ES-I3 (cell line): ENCODE data around the gene AMFR.

Experiments
- H3K36me3 ChIP-seq: 2 replicates; pipeline ENCODE4 v1.6.1; 2013; ENCODE audit warnings: mild to moderate bottlenecking, low read length, control low read depth, moderate library complexity; ENCODE audit not compliant: insufficient read depth
- H3K4me1 ChIP-seq: 2 replicates; pipeline ENCODE4 v1.6.1; 2013; ENCODE audit warnings: mild to moderate bottlenecking, control low read depth, low read length; ENCODE audit not compliant: insufficient read depth
- H3K9ac ChIP-seq: 2 replicates; pipeline ENCODE4 v1.6.1; 2013; ENCODE audit warnings: low read depth, mild to moderate bottlenecking, low read length, moderate library complexity
- H3K9me3 ChIP-seq: 2 replicates; pipeline ENCODE4 v1.6.1; 2013; ENCODE audit warnings: mild to moderate bottlenecking, low read length, moderate library complexity; ENCODE audit not compliant: control insufficient read depth, insufficient read depth

AMFR gene

DNA sequence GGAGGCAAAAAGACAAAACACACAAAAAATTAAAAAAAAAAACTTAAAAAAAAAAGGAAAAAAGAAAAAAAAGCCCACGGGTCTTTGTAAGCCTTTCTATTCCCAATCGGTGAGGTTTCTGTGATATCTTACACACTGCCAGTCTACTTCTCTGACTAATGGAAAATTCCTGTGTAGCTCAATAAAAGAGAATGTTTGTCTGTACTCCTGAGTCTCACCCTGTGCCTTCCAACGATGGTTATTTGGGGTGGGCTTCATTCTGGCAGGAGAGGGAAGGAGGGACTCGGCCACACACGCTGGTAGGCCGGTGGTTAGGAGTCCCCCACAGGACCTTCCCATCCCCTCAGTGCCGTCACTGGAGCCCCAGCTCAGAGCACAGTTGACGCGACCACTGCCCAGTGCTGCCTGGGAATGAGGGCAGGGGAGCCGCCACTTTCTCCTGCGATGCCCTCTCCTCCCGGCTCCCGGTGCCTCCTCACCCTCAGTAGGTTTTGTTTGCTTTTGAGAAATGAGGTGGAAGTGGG, 68.0 kb downstream of the AMFR start:
- H3K9me3 ChIP-seq: no peaks in the 10 kb centered on the region
- H3K4me1 ChIP-seq: peaks cover 17% of the 10 kb centered on the region
- H3K9ac ChIP-seq: peak overlapping the region; percentile 52; the same call in 1 of the 2 replicates
- no peaks in the 10 kb centered on the region for H3K36me3 ChIP-seq

DNA sequence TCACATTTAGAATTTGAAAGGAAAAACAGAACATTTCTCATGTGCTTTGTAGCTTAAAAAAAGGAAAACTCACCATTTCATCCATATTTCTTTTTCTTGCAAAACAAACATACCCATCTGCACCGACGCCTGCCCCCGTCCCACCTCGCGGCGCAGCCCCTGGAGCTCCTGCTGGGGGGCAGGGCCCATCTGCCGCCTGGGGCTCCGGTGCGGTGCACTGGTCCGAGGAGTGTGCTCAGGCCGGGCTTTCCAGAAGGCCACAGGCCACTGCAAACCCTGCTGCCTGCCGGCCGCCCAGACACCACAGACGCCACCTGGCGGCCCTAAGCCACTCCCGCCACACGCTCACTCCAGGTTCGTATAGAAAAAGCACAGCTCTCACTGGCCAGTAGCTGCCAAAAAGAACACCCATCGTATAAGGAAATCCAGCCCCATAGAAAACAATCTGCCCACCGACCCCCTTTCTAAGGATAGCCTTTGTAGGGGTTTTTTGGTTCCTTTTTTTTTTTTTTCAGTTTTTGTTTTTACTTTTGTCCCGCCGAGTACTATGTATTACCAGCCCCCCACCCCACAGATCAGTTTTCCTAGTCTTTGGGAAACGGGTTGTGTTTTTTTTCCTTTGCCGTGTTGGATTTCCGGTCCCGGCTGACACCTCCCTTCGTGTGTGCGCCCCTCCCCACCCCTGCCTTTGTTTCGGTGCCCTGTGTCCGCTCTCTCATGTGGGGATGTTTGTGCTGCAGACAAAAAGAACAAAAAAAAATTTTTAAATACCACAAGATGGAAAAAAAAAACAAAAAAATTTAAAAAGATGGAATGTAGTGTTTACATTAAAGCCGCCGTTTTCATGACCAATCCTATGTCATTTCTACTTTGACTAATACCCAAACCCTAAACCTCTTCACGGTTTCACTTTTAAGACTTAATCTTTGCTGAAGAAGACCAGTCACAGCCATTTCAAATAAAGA, 68.8 kb downstream of the AMFR start:
- peaks cover 17% of the 10 kb centered on the region for H3K4me1 ChIP-seq
- no peaks in the 10 kb centered on the region for H3K9me3 ChIP-seq
- peak overlapping the region; percentile 52; the same call in 1 of the 2 replicates for H3K9ac ChIP-seq
- no peaks in the 10 kb centered on the region for H3K36me3 ChIP-seq

DNA sequence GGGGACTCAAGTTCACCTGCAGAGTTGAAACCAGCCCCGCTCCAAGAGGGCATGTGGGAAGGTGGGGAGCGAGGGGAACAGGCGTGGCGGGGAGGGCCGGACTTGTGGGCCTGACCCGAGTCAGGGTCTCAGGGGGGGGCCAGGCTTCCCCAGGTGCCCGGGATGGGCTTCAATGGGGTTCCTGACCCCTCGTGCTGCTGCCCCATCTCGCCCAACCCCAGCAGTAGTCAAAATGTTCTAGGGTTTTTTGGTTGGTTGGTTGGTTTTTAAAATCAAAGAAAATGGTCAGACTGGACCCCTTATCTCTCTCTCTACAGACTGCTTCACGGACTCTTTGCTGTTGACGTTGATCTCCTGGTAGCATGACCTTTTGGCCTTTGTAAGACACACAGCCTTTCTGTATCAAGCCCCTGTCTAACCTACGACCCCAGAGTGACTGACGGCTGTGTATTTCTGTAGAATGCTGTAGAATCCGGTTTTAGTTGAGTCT, 69.5 kb downstream of the AMFR start:
- no peak overlapping the region; the same call in 1 of the 2 replicates for H3K9ac ChIP-seq
- H3K4me1 ChIP-seq: peaks cover 17% of the 10 kb centered on the region

DNA sequence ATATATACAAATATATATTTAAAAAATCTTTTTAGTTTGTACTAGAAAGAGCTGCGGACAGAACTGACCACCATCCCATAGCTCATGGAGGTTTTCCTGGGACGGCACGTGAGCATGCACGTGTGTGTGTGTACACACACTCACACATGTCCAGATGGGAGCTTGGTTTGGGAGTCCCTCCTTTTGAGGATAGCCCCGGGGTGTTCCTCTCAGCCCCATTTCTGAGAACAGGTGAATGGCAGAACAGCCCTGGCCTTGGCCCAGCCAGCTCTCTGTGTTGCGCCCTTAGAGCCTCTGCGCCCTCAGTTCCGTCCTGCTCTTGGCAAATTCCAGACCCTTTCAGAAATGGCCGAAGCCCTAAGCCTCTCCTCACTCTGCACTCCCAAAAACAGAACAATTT, 70.1 kb downstream of the AMFR start:
- no peaks in the 10 kb centered on the region for H3K9me3 ChIP-seq
- peaks cover 17% of the 10 kb centered on the region for H3K4me1 ChIP-seq
- H3K9ac ChIP-seq: no peak overlapping the region
- H3K36me3 ChIP-seq: no peaks in the 10 kb centered on the region

More for the DNA sequence above, 69.5 kb downstream of the AMFR start:
- no peaks in the 10 kb centered on the region for H3K9me3 ChIP-seq
- no peaks in the 10 kb centered on the region for H3K36me3 ChIP-seq

DNA sequence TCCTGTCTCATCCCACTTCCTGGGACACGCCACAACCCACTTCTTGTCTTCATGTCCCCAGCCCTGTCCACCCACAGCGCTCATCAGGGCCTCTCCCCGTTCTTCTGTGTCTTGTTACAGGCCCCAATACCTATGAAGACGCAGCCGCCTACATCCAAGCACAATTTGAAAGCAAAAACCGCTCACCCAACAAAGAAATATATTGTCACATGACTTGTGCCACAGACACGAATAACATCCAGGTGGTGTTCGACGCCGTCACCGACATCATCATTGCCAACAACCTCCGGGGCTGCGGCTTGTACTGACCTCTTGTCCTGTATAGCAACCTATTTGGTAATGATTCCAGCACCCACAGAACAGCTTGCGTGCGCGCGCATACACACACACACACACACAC, 70.6 kb downstream of the AMFR start:
- H3K9me3 ChIP-seq: no peaks in the 10 kb centered on the region
- peaks cover 17% of the 10 kb centered on the region for H3K4me1 ChIP-seq
- H3K36me3 ChIP-seq: no peaks in the 10 kb centered on the region
- H3K9ac ChIP-seq: no peak overlapping the region

DNA sequence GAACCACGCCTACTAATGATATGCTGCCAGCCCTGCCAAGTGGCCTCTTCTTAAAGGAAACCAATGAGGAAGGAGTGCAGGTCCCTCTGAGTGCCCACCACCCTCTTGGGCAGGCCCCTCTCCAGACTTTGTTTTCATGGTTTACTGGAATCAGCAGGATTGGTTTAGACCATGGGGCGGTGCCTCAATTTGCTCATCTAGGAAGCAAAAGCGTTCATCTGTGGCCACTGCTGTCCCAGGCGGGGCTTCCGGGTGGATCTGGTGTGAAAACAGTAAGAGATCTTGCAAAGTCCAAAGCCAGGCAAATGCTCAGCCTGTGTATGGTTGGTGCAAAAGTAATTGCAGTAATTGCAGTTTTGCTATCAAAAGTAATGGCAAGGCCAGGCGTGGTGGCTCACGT, 71.3 kb downstream of the AMFR start:
- no peak overlapping the region for H3K9ac ChIP-seq
- H3K9me3 ChIP-seq: no peaks in the 10 kb centered on the region
- H3K36me3 ChIP-seq: no peaks in the 10 kb centered on the region
- peaks cover 17% of the 10 kb centered on the region for H3K4me1 ChIP-seq

DNA sequence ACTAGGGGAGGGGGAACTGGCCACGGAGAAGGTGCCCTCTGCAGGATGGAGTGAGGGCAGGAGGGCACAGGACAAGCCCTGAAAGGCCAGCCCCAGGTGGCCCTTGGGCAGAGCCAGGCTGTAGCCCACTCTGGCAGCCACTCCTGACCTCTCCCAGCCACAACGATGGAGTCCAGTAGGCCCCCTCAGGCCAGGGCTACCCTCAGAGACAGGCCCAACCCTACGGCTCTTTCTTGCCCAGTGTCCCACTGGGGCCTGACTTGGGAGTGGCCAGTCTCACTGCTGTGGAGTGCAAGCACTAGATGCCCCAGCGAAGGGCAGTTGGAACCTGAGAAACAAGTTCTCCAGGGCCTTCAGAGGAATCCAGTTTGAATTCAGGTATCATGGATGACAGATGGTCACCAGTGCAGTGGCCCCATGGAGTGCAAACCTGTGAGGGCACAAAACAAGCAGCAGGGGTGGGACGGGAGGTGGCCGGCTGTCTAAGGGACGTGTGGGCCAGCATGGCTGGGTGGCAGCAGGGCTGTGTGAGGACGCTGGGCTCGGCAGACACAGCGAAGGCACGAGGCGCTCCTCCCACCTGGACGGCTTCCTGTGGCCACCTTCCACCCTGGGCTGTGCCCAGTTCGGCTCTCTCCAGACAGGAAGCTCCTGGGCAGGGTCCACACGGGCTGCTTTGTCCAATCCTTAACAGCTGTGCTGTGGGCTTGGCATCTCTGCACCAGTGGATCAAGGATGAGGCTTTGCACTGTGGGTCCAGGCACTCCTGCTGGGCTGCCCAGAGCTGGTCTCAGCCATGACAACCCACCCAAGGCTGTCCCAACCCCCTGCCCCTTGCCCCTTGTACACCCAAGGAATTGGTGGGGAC, 72.1 kb downstream of the AMFR start:
- no peak overlapping the region for H3K9ac ChIP-seq
- no peaks in the 10 kb centered on the region for H3K9me3 ChIP-seq
- no peaks in the 10 kb centered on the region for H3K36me3 ChIP-seq
- peaks cover 17% of the 10 kb centered on the region for H3K4me1 ChIP-seq

DNA sequence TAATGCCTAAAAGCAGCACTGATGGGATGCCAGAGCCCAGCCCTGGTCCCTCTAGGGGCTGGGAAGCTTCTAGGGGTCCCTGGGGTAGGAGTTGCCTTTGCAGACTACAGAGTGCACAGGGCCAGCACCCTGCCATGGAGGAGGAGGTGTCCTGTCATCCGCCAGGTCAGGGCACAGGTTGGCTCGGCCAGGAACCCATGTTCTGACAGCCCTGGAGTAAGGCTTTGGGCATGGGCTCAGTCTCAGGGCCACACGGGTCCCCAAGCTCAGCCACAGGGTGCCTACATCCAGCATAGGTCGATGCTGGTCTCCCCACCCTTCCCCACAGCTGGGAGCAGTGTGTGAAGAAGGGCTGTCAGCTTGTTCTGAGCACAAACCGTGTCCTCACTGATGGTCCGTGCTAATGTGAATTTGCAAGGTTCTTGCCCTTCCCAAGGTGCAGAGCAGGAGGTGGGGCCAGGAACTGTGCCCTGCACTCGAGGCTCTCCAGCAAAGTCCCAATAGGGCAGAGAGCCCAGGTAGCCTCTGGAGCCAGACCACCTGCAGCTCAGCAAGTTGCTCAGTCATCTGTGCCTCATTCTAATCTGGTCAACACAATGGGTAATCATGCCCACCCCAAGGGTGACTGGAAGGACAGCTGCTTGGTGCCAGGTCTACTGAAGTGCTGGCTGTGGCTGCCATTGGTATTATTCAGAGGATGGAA, 72.8 kb downstream of the AMFR start:
- H3K4me1 ChIP-seq: peaks cover 16% of the 10 kb centered on the region
- no peak overlapping the region for H3K9ac ChIP-seq
- no peaks in the 10 kb centered on the region for H3K36me3 ChIP-seq
- H3K9me3 ChIP-seq: no peaks in the 10 kb centered on the region

DNA sequence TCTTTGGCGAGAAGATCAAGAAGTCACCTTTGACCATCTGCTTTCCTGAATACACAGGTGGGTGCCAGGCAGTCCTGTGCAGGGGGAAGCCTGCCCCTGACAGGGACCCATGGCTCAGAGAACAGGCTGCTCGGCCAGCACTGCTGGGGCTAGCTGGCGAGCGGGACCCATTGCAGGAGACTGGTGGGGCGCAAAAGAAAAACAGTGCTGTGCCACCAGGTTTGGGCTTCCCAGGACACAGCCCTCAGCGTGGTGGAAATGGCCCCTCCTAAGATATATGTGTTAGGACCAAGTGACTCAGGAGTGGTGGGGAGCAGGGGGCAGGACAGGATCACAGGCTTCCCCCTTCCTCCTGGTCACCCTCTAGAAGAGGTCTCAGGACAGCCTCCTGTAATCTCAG, 73.9 kb downstream of the AMFR start:
- H3K9me3 ChIP-seq: no peaks in the 10 kb centered on the region
- no peaks in the 10 kb centered on the region for H3K36me3 ChIP-seq
- no peak overlapping the region for H3K9ac ChIP-seq
- H3K4me1 ChIP-seq: peaks cover 10% of the 10 kb centered on the region

DNA sequence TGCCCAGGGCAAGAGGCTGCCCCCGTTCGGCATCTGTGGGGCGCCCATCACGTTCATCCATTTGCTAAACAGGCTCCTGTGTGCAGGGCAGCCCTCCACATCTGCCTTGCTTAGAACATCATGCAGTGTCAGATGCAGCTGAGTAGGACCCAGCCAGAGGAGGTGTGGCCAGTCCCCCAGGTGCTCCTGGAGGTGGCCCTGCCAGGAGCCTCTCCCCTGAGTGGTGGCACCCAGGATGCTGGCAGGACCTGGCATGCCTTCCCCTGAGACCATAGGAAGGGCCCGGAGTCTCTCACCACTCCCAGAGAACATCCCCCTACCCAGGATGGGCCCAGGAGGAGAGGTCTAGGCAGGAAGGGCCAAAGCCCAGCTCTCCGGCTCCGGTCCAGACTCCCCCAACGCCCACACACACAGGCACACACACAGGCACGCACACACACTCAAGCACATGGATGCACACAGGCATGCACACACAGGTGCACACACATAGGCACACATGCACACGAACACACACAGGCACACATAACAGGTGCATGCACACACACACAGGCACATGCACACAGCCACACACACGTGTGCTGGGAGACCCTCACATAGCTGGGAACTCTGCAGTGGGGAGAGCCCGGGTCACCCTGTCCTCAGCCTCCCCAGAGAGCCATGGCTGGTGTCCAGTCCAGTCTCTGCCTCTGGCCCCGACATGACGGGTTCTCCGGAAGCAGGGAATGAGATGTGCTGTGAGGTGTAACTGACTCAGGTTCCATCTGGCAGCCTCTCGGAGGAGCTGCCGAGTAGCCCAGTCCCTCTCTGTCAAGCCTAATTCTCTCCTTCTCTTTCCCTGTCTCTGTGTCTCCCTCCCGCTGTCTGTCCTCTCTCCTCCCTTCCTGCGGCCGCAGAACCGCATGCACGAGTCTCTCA, 74.6 kb downstream of the AMFR start:
- H3K9me3 ChIP-seq: no peaks in the 10 kb centered on the region
- no peak overlapping the region for H3K9ac ChIP-seq
- H3K36me3 ChIP-seq: no peaks in the 10 kb centered on the region
- peaks cover 5% of the 10 kb centered on the region for H3K4me1 ChIP-seq

DNA sequence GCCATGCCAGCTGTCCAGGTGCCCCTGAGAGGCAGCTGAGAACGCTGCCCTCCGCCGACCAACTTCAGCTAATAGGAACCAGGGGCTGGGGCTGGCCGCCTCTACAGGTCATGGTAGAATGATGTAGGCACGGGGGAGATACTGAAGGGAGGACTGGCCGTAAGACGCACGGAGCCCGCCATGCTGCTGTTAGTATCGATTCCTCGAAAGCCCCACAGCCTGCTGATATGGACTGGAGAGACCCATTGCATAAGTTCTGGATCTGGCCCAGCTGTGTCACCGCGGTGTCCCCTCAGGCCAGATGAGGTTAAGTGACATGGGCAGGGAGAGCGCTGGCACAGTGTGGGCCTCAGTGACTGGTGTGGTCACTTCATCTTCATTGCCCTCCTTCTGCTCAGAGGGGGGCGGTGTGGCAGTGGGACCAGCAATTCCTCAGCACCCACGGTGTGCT, 75.6 kb downstream of the AMFR start:
- H3K36me3 ChIP-seq: no peaks in the 10 kb centered on the region
- peaks cover 5% of the 10 kb centered on the region; the same call in 1 of the 2 replicates for H3K4me1 ChIP-seq
- H3K9me3 ChIP-seq: no peaks in the 10 kb centered on the region
- H3K9ac ChIP-seq: no peak overlapping the region

DNA sequence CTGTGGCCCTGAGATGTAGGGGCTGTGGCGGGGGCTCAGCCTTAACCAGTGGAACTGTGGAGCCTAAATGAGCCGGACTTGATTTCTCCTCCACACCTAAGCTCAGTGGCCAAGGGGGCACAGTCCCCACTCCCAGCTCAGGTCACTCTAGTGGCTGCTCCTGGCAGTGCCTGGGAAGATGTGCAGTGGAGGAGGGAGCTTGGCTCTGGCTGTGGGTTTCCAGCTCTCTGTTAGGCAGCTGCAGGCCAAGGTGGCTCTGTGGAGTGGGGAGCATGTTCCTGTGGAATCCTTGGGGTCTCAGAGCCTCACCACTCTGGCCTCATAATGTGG, 76.3 kb downstream of the AMFR start:
- no peaks in the 10 kb centered on the region for H3K36me3 ChIP-seq
- H3K4me1 ChIP-seq: peaks cover 7% of the 10 kb centered on the region; the same call in 1 of the 2 replicates
- H3K9me3 ChIP-seq: no peaks in the 10 kb centered on the region
- no peak overlapping the region for H3K9ac ChIP-seq
